K562 (cell line): Measurements from ENCODE around the gene CGB3. TPM values are rescaled to one million over a fixed set of nuclear protein-coding genes. Genes with fewer than 3 reads are reported as not detected.
"Not testable (repeated sequence)": the region's sequence is repeated elsewhere in the genome, so short reads cannot be mapped to it uniquely, and the experiment has no call there.

Experiments
- ATAC-seq: fragments of 200-7000 bp; cut with Tn5 transposase; 3 replicates; pipeline ENCODE4 v1.9.1; 2020; ENCODE audit warnings: moderate library complexity
- Bru-seq: library from RNA; stranded (reverse); fragments of 400-500 nt; gene quantifications from one replicate; lab custom pipeline; 2021; lab: Mats Ljungman, UMichigan
- BruChase-seq, 2 experiments: library from RNA; stranded (reverse); fragments of 400-500 nt; gene quantifications; one replicate each; lab custom pipeline; 2021; lab: Mats Ljungman, UMichigan
- BruUV-seq: library from RNA; stranded (reverse); fragments of 400-500 nt; replicated peaks from 2 replicates; lab custom pipeline; 2021; lab: Mats Ljungman, UMichigan
- CTCF ChIA-PET: fragments of 300-600 bp; formaldehyde crosslinking; extraction: SDS; loops from one replicate; lab custom pipeline; 2021; ENCODE audit warnings: low intra/inter-chr PET ratio; lab: Yijun Ruan, JAX
- POLR2A ChIA-PET: fragments of 300-600, 350-650 bp; sonication (Branson Sonifier 250); formaldehyde crosslinking; extraction: SDS; loops from one replicate; lab custom pipeline; 2021; ENCODE audit warnings: antibody characterized with exemption, inconsistent platforms; lab: Yijun Ruan, JAX
- DNase-seq, 4 experiments: peaks; one replicate each; pipeline versions ENCODE4 v3.0.0 to v3.0.0-alpha.2; 2011 to 2018; ENCODE audit warnings: low spot score in 3 of 4, mixed read lengths in 3 of 4; ENCODE audit errors: extremely low read depth in 1 of 4
- FAIRE-seq: peaks from 2 replicates; lab custom pipeline; 2011; peaks lifted over from hg19 to GRCh38; lab: Jason Lieb, UNC
- H2AFZ ChIP-seq: 2 replicates; pipeline ENCODE4 v1.6.0; 2011; ENCODE audit warnings: low read depth, low read length, control low read depth, inconsistent platforms
- H3K27ac ChIP-seq: fragments of 200-600 bp; 3 replicates; pipeline ENCODE4 v1.8.0; 2011; ENCODE audit warnings: low read depth, mild to moderate bottlenecking, control low read depth, inconsistent platforms, low read length, moderate library complexity, mixed read lengths; ENCODE audit errors: extremely low read depth
- H3K27me3 ChIP-seq, 2 experiments: fragments of 300-600 bp in 1 of 2; 2 replicates in 1 of 2; 3 replicates in 1 of 2; pipeline versions ENCODE4 v1.6.0 to v1.8.0; 2011; ENCODE audit warnings: inconsistent platforms in 2 of 2, low read length in 2 of 2, mild to moderate bottlenecking in 1 of 2, mixed read lengths in 1 of 2, moderate library complexity in 1 of 2; ENCODE audit not compliant: control insufficient read depth in 2 of 2, insufficient read depth in 2 of 2
- H3K36me3 ChIP-seq: fragments of 300-600 bp; 3 replicates; pipeline ENCODE4 v1.8.0; 2011; ENCODE audit warnings: mild to moderate bottlenecking, low read length, inconsistent platforms; ENCODE audit not compliant: control insufficient read depth, insufficient read depth
- H3K4me1 ChIP-seq, 2 experiments: fragments of 200-600 bp in 1 of 2; replicated peaks in 1 of 2; 2 replicates in 1 of 2; 3 replicates in 1 of 2; pipeline versions ENCODE4 v1.5.1 to v1.8.0; 2011; ENCODE audit warnings: inconsistent platforms in 2 of 2, low read length in 2 of 2, mild to moderate bottlenecking in 1 of 2, mixed read lengths in 1 of 2, moderate library complexity in 1 of 2; ENCODE audit not compliant: control insufficient read depth in 2 of 2, insufficient read depth in 2 of 2
- H3K4me2 ChIP-seq: 2 replicates; pipeline ENCODE4 v1.6.1; 2011; ENCODE audit warnings: low read length, control low read depth, inconsistent platforms, mixed read lengths; ENCODE audit not compliant: insufficient read depth
- H3K4me3 ChIP-seq: fragments of 200-600 bp; sonication (generic), shearing (Covaris generic); 2 replicates; pipeline ENCODE4 v1.5.1; 2016; ENCODE audit warnings: control low read depth, inconsistent platforms
- H3K79me2 ChIP-seq: fragments of 200-600 bp; 3 replicates; pipeline ENCODE4 v1.8.0; 2011; ENCODE audit warnings: low read length, inconsistent platforms; ENCODE audit not compliant: control insufficient read depth, insufficient read depth
- H3K9ac ChIP-seq, 2 experiments: 2 replicates each; pipeline versions ENCODE4 v1.6.0 to v1.6.1; 2011; ENCODE audit warnings: low read depth in 2 of 2, low read length in 2 of 2, control low read depth in 1 of 2, inconsistent platforms in 1 of 2, mild to moderate bottlenecking in 1 of 2, mixed read lengths in 1 of 2; ENCODE audit not compliant: insufficient read depth in 1 of 2
- H3K9me1 ChIP-seq: one replicate; pipeline ENCODE4 v1.6.0; 2011; ENCODE audit warnings: inconsistent platforms, mild to moderate bottlenecking, low read length, moderate library complexity; ENCODE audit not compliant: control insufficient read depth, insufficient read depth
- H3K9me3 ChIP-seq: replicated peaks from 2 replicates; pipeline ENCODE4 v1.5.1; 2011; ENCODE audit warnings: low read depth, low read length, inconsistent platforms; ENCODE audit not compliant: control insufficient read depth, insufficient read depth
- H4K20me1 ChIP-seq: replicated peaks from 2 replicates; pipeline ENCODE4 v1.6.1; 2011; ENCODE audit warnings: low read length, inconsistent platforms, mixed read lengths; ENCODE audit not compliant: control insufficient read depth, insufficient read depth
- WGBS: fragments of 100-300 bp; shearing (Covaris generic); methylation state at CpG from one replicate; pipeline ENCODE4 v1.1.6; 2016; ENCODE audit warnings: low coverage, mixed read lengths; ENCODE audit not compliant: insufficient coverage; ENCODE audit errors: missing lambda C conversion rate; 5-methylcytosine and 5-hydroxymethylcytosine counted together
- in situ Hi-C: fragments of 300-500 bp; cut with MboI; formaldehyde crosslinking; loops from 4 replicates; pipeline ENCODE4 v1.15.0; 2018; ENCODE audit warnings: inconsistent platforms, mixed read lengths
- intact Hi-C: fragments of 100-400 bp; cut with micrococcal nuclease; formaldehyde crosslinking; loops from 2 replicates; pipeline ENCODE4 v1.14.2; 2022
- long read RNA-seq, 3 experiments: library from polyadenylated mRNA in 2 of 3; library from RNA in 1 of 3; unstranded in 2 of 3; stranded (forward) in 1 of 3; transcript quantifications; one replicate each; pipeline ENCODE4 v2.0.0, GENCODE V29; 2019 to 2022
- polyA minus RNA-seq, 3 experiments: library from RNA; depleted of rRNA, polyadenylated mRNA; stranded (reverse); fragments of >200 nt; gene quantifications; 2 replicates each; pipeline ENCODE4 v1.2.3, GENCODE V29; 2011
- polyA plus RNA-seq, 8 experiments: library from polyadenylated mRNA; depleted of rRNA in 4 of 8; stranded (reverse) in 5 of 8; unstranded in 3 of 8; fragments of >200 nt; fragmentation: Nextera tagmentation in 2 of 8; fragmentation: Illumina TruSeq in 1 of 8; extraction: Ambion mirVana in 2 of 8; extraction: Trizol in 1 of 8; gene quantifications; 2 replicates each; pipeline versions ENCODE4 v1.2.1 to v1.2.3, GENCODE V29; 2011 to 2014; ENCODE audit warnings: inconsistent platforms in 1 of 8, missing spikeins in 1 of 8
- total RNA-seq, 7 experiments: library from RNA; depleted of rRNA in 6 of 7; stranded (reverse); fragments of >200 nt in 6 of 7; fragmentation: Illumina TruSeq in 2 of 7; extraction: Trizol in 2 of 7; gene quantifications; 2 replicates each; pipeline versions ENCODE4 v1.2.1 to v1.2.3, GENCODE V29; 2011 to 2021; ENCODE audit warnings: low replicate concordance in 1 of 7

The CGB3 gene
- not detected in 2 replicates for total RNA-seq (2011; cell fraction: chromatin; rRNA removed; ENCODE audit: low replicate concordance)
- total RNA-seq (2011; cell fraction: nucleolus; rRNA removed): not detected in 2 replicates
- total RNA-seq (2011; cell fraction: nucleoplasm; rRNA removed): not detected in 2 replicates
- not detected in 2 replicates for total RNA-seq (2014; rRNA removed)
- total RNA-seq (2014; rRNA removed; fragmentation: Illumina TruSeq; extraction: Trizol): not detected in 2 replicates
- not detected in 2 replicates for total RNA-seq (2015; rRNA removed; fragmentation: Illumina TruSeq; extraction: Trizol)
- total RNA-seq (2021): not detected in 2 replicates
- not detected in 2 replicates for polyA plus RNA-seq (2011; rRNA removed)
- polyA plus RNA-seq (2011; cell fraction: cytosol; rRNA removed): not detected in 2 replicates
- not detected in 2 replicates for polyA plus RNA-seq (2011; cell fraction: nucleus; rRNA removed)
- polyA plus RNA-seq (2012): not detected in 2 replicates
- polyA plus RNA-seq (2014; fragmentation: Illumina TruSeq; extraction: Trizol): not detected in 2 replicates
- not detected for polyA plus RNA-seq (2014; fragmentation: Nextera tagmentation; extraction: Ambion mirVana)
- not detected in 2 replicates for polyA plus RNA-seq (2014; rRNA removed)
- not detected in 2 replicates for polyA minus RNA-seq (2011; rRNA and poly(A)+ RNA removed)
- polyA minus RNA-seq (2011; cell fraction: cytosol; rRNA and poly(A)+ RNA removed): not detected in 2 replicates
- polyA minus RNA-seq (2011; cell fraction: nucleus; rRNA and poly(A)+ RNA removed): not detected in 2 replicates
- not detected for Bru-seq, nascent RNA
- not detected for BruChase-seq, experiment 1, labeled RNA remaining after a 2-hour chase
- BruChase-seq, experiment 2, labeled RNA remaining after a 6-hour chase: not detected
- long read RNA-seq, experiment 1: 0 reads
- long read RNA-seq, experiment 2: 0 reads
- long read RNA-seq, experiment 3: 0 reads

DNA sequence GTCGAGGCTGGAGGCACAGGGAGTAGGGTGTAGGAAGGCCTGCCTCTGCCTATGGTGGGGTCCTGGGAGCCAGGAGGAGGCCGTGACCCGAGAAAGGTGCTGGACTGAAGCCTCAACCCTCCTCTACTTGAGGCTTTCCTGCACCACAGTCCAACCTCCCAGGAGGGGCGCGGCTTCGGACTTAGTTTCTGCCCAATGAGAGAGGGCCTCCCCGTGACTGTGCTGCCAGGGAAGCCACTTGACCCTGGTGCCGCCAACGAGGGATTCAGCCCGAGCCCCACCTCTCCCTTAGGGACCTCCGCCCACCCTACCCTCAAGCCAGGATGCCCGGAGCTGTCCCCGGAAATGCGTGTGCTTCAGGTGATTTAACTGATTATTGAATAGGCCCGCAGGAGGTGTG is at the start of gene CGB3:
TSS of gene CGB3 (minus strand) at position 101 of the 400 bp plus-strand sequence. CDS start 362 bp downstream, outside the sequence.
- ATAC-seq, BruUV-seq, H3K4me2 ChIP-seq, intact Hi-C loops, H3K4me3 ChIP-seq, H3K79me2 ChIP-seq, H3K9ac ChIP-seq, H2AFZ ChIP-seq, CTCF ChIA-PET, in situ Hi-C loops, H3K9me1 ChIP-seq, FAIRE-seq, H3K36me3 ChIP-seq, H4K20me1 ChIP-seq, H3K27ac ChIP-seq, H3K9me3 ChIP-seq, POLR2A ChIA-PET, DNase-seq, H3K27me3 ChIP-seq: not testable (repeated sequence)
- H3K4me1 ChIP-seq: peaks cover 6 to 19% of the 10 kb centered on the region in 2 experiments; a peak in 4 of 5 replicates
- 3% methylated on average over 9 of the region's 15 CpGs for WGBS
